H9 (cell line): ENCODE results near the gene TGM4. TPM values are rescaled to one million over a fixed set of nuclear protein-coding genes. Genes with fewer than 3 reads are reported as not detected.
A peak's percentile ranks its signal among the peaks of the same experiment; 100 is the strongest.

Experiments
- DNase-seq: peaks from one replicate; pipeline ENCODE4 v3.0.0-alpha.2; 2017
- H2AFZ ChIP-seq: one replicate; pipeline ENCODE4 v1.6.1; 2013; ENCODE audit warnings: mild to moderate bottlenecking, low read length, control low read depth, moderate library complexity
- H2AK5ac ChIP-seq: 2 replicates; pipeline ENCODE4 v1.6.1; 2013; ENCODE audit warnings: low read length, control low read depth, mixed read lengths; ENCODE audit not compliant: insufficient read length
- H2BK120ac ChIP-seq: one replicate; pipeline ENCODE4 v1.6.1; 2013; ENCODE audit warnings: low read depth, mild to moderate bottlenecking, low read length, control low read depth, inconsistent platforms; ENCODE audit not compliant: poor library complexity, severe bottlenecking
- H2BK12ac ChIP-seq: 2 replicates; pipeline ENCODE4 v1.6.1; 2013; ENCODE audit warnings: low read length, control low read depth, mixed read lengths, low read depth; ENCODE audit not compliant: insufficient read length
- H2BK15ac ChIP-seq: 2 replicates; pipeline ENCODE4 v1.6.1; 2013; ENCODE audit warnings: low read depth, low read length, control low read depth
- H2BK20ac ChIP-seq: one replicate; pipeline ENCODE4 v1.6.1; 2013; ENCODE audit warnings: low read depth, mild to moderate bottlenecking, low read length, control low read depth, inconsistent platforms; ENCODE audit not compliant: poor library complexity, severe bottlenecking
- H2BK5ac ChIP-seq: 2 replicates; pipeline ENCODE4 v1.6.1; 2013; ENCODE audit warnings: low read length, control low read depth, mixed read lengths; ENCODE audit not compliant: insufficient read length
- H3K14ac ChIP-seq: 2 replicates; pipeline ENCODE4 v1.6.1; 2013; ENCODE audit warnings: low read length, control low read depth; ENCODE audit not compliant: insufficient read depth
- H3K18ac ChIP-seq: 2 replicates; pipeline ENCODE4 v1.6.1; 2013; ENCODE audit warnings: low read depth, mild to moderate bottlenecking, mixed read lengths, low read length, control low read depth; ENCODE audit not compliant: insufficient read length
- H3K23ac ChIP-seq: 2 replicates; pipeline ENCODE4 v1.6.1; 2013; ENCODE audit warnings: low read length, control low read depth, mixed read lengths, low read depth; ENCODE audit not compliant: insufficient read length
- H3K23me2 ChIP-seq: 2 replicates; pipeline ENCODE4 v1.6.1; 2013; ENCODE audit warnings: low read depth, mild to moderate bottlenecking, mixed read lengths, low read length, control low read depth; ENCODE audit not compliant: insufficient read length, poor library complexity, severe bottlenecking
- H3K27ac ChIP-seq: 2 replicates; pipeline ENCODE4 v1.5.1; 2013; ENCODE audit warnings: low read length, control low read depth, mixed read lengths, low read depth; ENCODE audit not compliant: insufficient read length
- H3K27me3 ChIP-seq: 2 replicates; pipeline ENCODE4 v1.6.1; 2013; ENCODE audit warnings: low read length, control low read depth, inconsistent platforms; ENCODE audit not compliant: insufficient read depth
- H3K4ac ChIP-seq: 2 replicates; pipeline ENCODE4 v1.6.1; 2013; ENCODE audit warnings: low read depth, mild to moderate bottlenecking, control low read depth, inconsistent platforms, low read length, moderate library complexity
- H3K4me1 ChIP-seq: 2 replicates; pipeline ENCODE4 v1.6.1; 2013; ENCODE audit warnings: low read length, control low read depth, inconsistent platforms; ENCODE audit not compliant: insufficient read depth
- H3K4me2 ChIP-seq: 2 replicates; pipeline ENCODE4 v1.6.1; 2013; ENCODE audit warnings: low read length, control low read depth, mixed read lengths; ENCODE audit not compliant: insufficient read length, insufficient read depth
- H3K56ac ChIP-seq: 2 replicates; pipeline ENCODE4 v1.6.1; 2013; ENCODE audit warnings: low read depth, mild to moderate bottlenecking, mixed read lengths, low read length, control low read depth; ENCODE audit not compliant: insufficient read length
- H3K79me1 ChIP-seq: 2 replicates; pipeline ENCODE4 v1.6.1; 2013; ENCODE audit warnings: low read depth, mild to moderate bottlenecking, moderate library complexity, low read length, control low read depth, inconsistent platforms; ENCODE audit not compliant: insufficient read depth, poor library complexity, severe bottlenecking
- H3K79me2 ChIP-seq: 2 replicates; pipeline ENCODE4 v1.6.1; 2013; ENCODE audit warnings: low read length, control low read depth, inconsistent platforms; ENCODE audit not compliant: insufficient read depth
- H3K9ac ChIP-seq: 2 replicates; pipeline ENCODE4 v1.6.1; 2013; ENCODE audit warnings: low read length, control low read depth, mixed read lengths; ENCODE audit not compliant: insufficient read length; ENCODE audit errors: extremely low read depth
- H3K9me3 ChIP-seq: one replicate; pipeline ENCODE4 v1.6.1; 2013; ENCODE audit warnings: low read depth, low read length, inconsistent platforms; ENCODE audit not compliant: control insufficient read depth
- H3T11ph ChIP-seq: one replicate; pipeline ENCODE4 v1.6.1; 2013; ENCODE audit warnings: mild to moderate bottlenecking, low read length, control low read depth, inconsistent platforms
- H4K20me1 ChIP-seq: one replicate; pipeline ENCODE4 v1.6.1; 2013; ENCODE audit not compliant: control insufficient read depth, insufficient read length, insufficient read depth
- H4K5ac ChIP-seq: 2 replicates; pipeline ENCODE4 v1.6.1; 2013; ENCODE audit warnings: low read depth, mild to moderate bottlenecking, mixed read lengths, low read length, control low read depth; ENCODE audit not compliant: insufficient read length
- H4K8ac ChIP-seq: replicated peaks from 2 replicates; pipeline ENCODE4 v1.6.1; 2013; ENCODE audit warnings: low read length, control low read depth, mixed read lengths, low read depth; ENCODE audit not compliant: insufficient read length
- H4K91ac ChIP-seq: 2 replicates; pipeline ENCODE4 v1.6.1; 2013; ENCODE audit warnings: low read depth, mild to moderate bottlenecking, moderate library complexity, mixed read lengths, low read length, control low read depth; ENCODE audit not compliant: insufficient read length
- H3K27ac Mint-ChIP-seq, 3 experiments: 2 replicates in 2 of 3; 3 replicates in 1 of 3; pipeline ENCODE4 v1.8.0; 2020 to 2021; ENCODE audit warnings: mixed read lengths in 3 of 3, mild to moderate bottlenecking in 1 of 3, moderate library complexity in 1 of 3
- H3K27me3 Mint-ChIP-seq: 2 replicates; pipeline ENCODE4 v1.8.0; 2021; ENCODE audit warnings: low read depth, mild to moderate bottlenecking, moderate library complexity, mixed read lengths
- H3K36me3 Mint-ChIP-seq, 3 experiments: 2 replicates in 2 of 3; 3 replicates in 1 of 3; pipeline ENCODE4 v1.8.0; 2020 to 2021; ENCODE audit warnings: low read depth in 3 of 3, mixed read lengths in 3 of 3; ENCODE audit not compliant: insufficient read depth in 1 of 3
- H3K4me1 Mint-ChIP-seq, 2 experiments: 2 replicates each; pipeline ENCODE4 v1.8.0; 2020; ENCODE audit warnings: mixed read lengths in 2 of 2
- H3K4me3 Mint-ChIP-seq, 2 experiments: 2 replicates in 1 of 2; 3 replicates in 1 of 2; pipeline ENCODE4 v1.8.0; 2020 to 2021; ENCODE audit warnings: mild to moderate bottlenecking in 2 of 2, mixed read lengths in 2 of 2, moderate library complexity in 1 of 2
- H3K9me3 Mint-ChIP-seq, 2 experiments: 2 replicates in 1 of 2; 3 replicates in 1 of 2; pipeline ENCODE4 v1.8.0; 2020; ENCODE audit warnings: mild to moderate bottlenecking in 2 of 2, mixed read lengths in 2 of 2, moderate library complexity in 1 of 2
- WGBS: extraction: QIAGEN DNeasy Blood & Tissue Kit; methylation state at CpG from one replicate; pipeline ENCODE4 v1.1.7; 2013; ENCODE audit warnings: missing lambda C conversion rate, low lambda C conversion rate, mixed read lengths; ENCODE audit not compliant: insufficient read length; ENCODE audit errors: extremely low coverage; 5-methylcytosine and 5-hydroxymethylcytosine counted together
- total RNA-seq: library from RNA; stranded (reverse); gene quantifications from 2 replicates; pipeline ENCODE4 v1.2.1, GENCODE V29; 2021
- TF ChIP-seq, protein P1 (sequence below): fragments of 200-600 bp; sonication (generic); conservative IDR thresholded peaks from 3 replicates; pipeline ENCODE4 v1.8.0; 2021; ENCODE audit warnings: antibody characterized with exemption, mild to moderate bottlenecking

The TGM4 gene
- total RNA-seq, 1 experiment from 2014 or later: not detected

- Histone ChIP-seq H2BK12ac (no peak overlapping the region), H4K91ac (no peak overlapping the region), H3K27ac (no peak overlapping the region), H4K8ac (no peak overlapping the region), H3K9me3 (no peaks in the 10 kb centered on the region), H2AFZ (no peak overlapping the region), H3K23me2 (no peaks in the 10 kb centered on the region), H3K9ac (no peak overlapping the region), H2BK20ac (no peak overlapping the region), H3K4ac (no peak overlapping the region), H2BK120ac (no peak overlapping the region), H2AK5ac (no peak overlapping the region), H4K5ac (no peak overlapping the region), H3K56ac (no peak overlapping the region), H3K23ac (no peak overlapping the region), H3T11ph (no peak overlapping the region), H3K14ac (no peak overlapping the region), H2BK5ac (no peak overlapping the region), H3K79me1 (no peaks in the 10 kb centered on the region), H3K27me3 (no peaks in the 10 kb centered on the region), H3K4me1 (peaks cover 2% of the 10 kb centered on the region; the same call in 1 of the 2 replicates), H4K20me1 (no peaks in the 10 kb centered on the region), H2BK15ac (no peak overlapping the region), H3K18ac (no peak overlapping the region), H3K4me2 (no peak overlapping the region), H3K79me2 (peaks cover 4% of the 10 kb centered on the region; the same call in 1 of the 2 replicates)
- Mint-ChIP-seq H3K4me1 (peaks cover 13 to 14% of the 10 kb centered on the region in 2 experiments), H3K27ac (peak overlapping the region in 1 of 3 experiments; percentile 68; a peak in 3 of 7 replicates), H3K36me3 (peaks cover 0 to 4% (median 0%) of the 10 kb centered on the region in 3 experiments; a peak in 2 of 7 replicates), H3K9me3 (no peaks in the 10 kb centered on the region), H3K27me3 (no peaks in the 10 kb centered on the region), H3K4me3 (no peak overlapping the region)
- WGBS: no CpG with 5 or more reads among the region's 4 CpGs
- DNase-seq: no peak
- TF ChIP-seq, protein P1, sequence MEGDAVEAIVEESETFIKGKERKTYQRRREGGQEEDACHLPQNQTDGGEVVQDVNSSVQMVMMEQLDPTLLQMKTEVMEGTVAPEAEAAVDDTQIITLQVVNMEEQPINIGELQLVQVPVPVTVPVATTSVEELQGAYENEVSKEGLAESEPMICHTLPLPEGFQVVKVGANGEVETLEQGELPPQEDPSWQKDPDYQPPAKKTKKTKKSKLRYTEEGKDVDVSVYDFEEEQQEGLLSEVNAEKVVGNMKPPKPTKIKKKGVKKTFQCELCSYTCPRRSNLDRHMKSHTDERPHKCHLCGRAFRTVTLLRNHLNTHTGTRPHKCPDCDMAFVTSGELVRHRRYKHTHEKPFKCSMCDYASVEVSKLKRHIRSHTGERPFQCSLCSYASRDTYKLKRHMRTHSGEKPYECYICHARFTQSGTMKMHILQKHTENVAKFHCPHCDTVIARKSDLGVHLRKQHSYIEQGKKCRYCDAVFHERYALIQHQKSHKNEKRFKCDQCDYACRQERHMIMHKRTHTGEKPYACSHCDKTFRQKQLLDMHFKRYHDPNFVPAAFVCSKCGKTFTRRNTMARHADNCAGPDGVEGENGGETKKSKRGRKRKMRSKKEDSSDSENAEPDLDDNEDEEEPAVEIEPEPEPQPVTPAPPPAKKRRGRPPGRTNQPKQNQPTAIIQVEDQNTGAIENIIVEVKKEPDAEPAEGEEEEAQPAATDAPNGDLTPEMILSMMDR: no peak
Measured at GRCh38 chr3:44963571-44964325, 89.3 kb downstream of the TGM4 start.

Other genes with a start within 250 kb of the TGM4 start
- 17.5 and 18.8 TPM in 2 replicates for gene ZNF197, start 249.6 kb upstream of the TGM4 start, total RNA-seq
- gene ZNF35, start 225.9 kb upstream of the TGM4 start, total RNA-seq: 22.3 and 27.3 TPM in 2 replicates
- gene ZNF502, start 161.9 kb upstream of the TGM4 start, total RNA-seq: not detected in 2 replicates
- gene ZNF501, start 145.0 kb upstream of the TGM4 start, total RNA-seq: 4.9 and 6.5 TPM in 2 replicates
- 47.0 and 47.4 TPM in 2 replicates for gene KIAA1143, start 113.0 kb upstream of the TGM4 start, total RNA-seq
- gene KIF15, start 112.8 kb upstream of the TGM4 start, total RNA-seq: 25.0 and 25.8 TPM in 2 replicates
- 11.8 and 12.2 TPM in 2 replicates for gene TMEM42, start 12.7 kb upstream of the TGM4 start, total RNA-seq
- 58.3 and 71.3 TPM in 2 replicates for gene ZDHHC3, start 101.6 kb downstream of the TGM4 start, total RNA-seq
- 86.6 and 88.7 TPM in 2 replicates for gene EXOSC7, start 101.6 kb downstream of the TGM4 start, total RNA-seq
- not detected in 2 replicates for gene CLEC3B, start 151.7 kb downstream of the TGM4 start, total RNA-seq